HG02870 (cell line): Measurements from ENCODE around the gene LRRC73.
"Not testable (repeated sequence)": the region's sequence is repeated elsewhere in the genome, so short reads cannot be mapped to it uniquely, and the experiment has no call there.

Experiments
- ATAC-seq: cut with Tn5 transposase; IDR thresholded peaks from one replicate; pipeline ENCODE4 v1.9.1; 2021; ENCODE audit warnings: mild to moderate bottlenecking, moderate library complexity; ENCODE audit not compliant: unreplicated experiment

LRRC73 gene, protein sequence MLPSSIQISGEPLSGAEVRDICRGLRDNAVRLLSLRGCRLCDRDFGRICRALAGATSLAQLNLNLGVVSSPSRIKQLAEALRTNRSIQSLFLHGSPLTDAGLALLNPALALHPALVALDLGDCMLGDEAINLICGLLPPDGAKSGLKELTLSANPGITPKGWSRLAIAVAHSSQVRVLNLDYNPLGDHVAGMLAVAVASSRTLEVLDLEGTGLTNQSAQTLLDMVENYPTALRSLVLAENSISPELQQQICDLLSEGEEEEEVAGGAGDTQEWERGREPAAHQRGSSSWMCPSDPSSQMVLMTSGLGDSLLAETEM

DNA sequence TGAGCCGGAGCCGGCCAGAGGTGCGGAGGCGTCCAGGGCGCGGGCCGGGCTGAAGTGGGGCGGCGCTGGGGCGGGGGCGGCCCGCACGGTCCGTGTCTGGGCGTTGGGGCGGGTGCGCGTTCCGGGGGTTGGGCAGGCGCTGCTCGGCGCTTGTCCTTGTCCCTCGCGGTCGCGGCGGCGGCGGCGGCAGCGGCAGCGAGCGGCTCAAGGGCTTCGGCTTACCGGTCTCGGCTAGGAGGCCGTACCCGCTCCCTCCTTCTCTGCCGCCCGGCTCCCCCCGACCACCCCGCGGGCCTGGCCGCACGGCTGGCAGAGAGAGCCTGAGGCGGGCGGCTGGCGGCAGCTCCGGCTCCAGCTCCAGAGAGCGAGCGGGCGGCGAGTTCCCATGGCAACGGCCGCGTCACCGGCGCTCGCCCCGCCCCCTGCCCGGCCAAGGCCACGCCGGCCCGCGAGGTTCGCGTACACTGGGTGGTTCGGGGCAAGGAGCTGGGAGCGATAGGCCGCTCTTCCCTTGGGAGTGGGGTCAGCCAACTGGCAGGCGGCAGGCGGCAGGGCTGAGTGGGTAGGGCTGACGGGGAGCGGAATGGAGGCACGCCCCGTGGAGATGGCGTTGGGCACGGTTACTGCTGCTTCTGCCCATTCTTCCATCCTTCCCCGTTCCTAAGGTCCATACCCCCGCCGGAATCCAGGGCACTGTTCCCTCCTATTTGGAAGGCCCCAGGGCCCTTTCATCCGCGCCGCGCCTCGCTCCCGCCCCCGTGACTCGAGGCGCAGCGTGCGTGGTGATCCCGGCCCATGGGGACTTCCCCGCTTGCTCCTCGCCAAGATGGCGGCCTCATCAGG lies at the start of gene LRRC73:
TSS of gene LRRC73 (minus strand) at position 363 of the 843 bp plus-strand sequence. CDS start 561 bp downstream, outside the sequence.
- ATAC-seq = peak; percentile 49

DNA sequence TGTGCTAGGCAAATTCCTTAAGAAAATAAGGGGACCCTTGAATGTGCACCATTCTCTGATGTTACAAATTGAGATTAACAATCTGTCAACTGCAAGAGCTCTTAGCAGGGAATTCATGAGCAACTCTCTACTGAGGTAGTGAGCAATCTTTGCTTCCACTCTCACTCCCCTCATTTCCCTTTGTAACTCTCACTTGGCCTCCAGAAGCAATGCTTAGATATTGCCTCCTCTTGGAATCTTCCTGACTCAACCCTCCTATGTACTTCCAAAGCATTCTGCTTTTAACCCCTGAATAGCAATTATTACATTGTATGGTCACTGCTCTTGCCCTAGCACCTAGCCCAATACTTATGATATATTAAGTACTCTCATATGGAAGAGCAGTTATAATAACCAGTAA lies 49.2 kb upstream of the LRRC73 start:
- ATAC-seq = no peak

DNA sequence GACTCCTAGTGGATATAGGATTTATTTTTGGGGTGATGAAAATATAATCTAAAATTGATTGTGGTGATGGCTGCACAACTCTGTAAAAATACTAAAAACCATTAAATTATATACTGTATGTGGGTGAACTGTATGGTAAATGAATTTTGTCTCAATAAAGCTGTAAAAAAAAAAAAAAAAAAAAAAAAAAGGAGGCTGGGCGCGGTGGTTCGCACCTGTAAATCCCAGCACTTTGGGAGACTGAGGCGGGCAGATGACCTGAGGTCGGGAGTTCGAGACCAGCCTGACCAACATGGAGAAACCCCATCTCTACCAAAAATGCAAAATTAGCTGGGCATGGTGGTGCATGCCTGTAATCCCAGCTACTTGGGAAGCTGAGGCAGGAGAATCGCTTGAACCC lies 47.5 kb upstream of the LRRC73 start:
- not testable (repeated sequence) for ATAC-seq

DNA sequence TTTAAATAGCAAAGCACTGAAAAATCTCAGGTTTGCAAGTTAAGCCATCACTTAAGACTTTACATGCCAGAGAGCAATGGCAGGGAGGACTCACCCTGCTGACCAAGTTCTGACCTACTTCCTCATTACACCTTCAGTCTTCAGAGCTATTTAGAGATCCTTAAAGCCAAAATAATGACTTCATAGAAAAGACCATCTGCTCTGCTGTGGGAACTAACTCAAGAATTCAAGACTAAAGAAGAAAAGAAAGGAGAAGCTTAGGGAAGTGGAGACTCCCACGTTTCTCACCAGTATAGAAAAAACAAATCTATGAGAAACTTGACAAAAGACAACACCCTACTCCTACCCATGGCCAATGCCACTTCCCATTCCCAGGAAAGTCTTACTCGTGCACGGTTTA lies 37.1 kb upstream of the LRRC73 start:
- ATAC-seq = no peak

DNA sequence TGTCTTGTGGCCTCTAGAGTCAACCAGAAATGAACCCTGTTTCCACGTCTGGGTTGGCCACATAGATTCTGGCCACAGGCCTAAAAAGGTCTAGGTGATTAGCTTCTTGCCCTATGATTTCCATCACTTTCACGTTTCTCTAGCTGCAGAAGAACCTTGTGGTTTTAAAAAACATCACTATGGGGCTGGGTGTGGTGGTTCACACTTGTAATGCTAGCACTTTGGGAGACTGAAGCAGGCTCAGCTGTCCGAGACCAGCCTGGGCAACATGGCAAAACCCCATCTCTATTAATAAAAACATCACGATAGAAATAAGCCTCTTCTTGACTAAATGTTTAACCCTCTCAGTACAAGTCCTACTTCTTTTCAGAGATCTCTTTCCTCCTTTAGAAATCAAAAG lies 34.3 kb upstream of the LRRC73 start:
- no peak for ATAC-seq

DNA sequence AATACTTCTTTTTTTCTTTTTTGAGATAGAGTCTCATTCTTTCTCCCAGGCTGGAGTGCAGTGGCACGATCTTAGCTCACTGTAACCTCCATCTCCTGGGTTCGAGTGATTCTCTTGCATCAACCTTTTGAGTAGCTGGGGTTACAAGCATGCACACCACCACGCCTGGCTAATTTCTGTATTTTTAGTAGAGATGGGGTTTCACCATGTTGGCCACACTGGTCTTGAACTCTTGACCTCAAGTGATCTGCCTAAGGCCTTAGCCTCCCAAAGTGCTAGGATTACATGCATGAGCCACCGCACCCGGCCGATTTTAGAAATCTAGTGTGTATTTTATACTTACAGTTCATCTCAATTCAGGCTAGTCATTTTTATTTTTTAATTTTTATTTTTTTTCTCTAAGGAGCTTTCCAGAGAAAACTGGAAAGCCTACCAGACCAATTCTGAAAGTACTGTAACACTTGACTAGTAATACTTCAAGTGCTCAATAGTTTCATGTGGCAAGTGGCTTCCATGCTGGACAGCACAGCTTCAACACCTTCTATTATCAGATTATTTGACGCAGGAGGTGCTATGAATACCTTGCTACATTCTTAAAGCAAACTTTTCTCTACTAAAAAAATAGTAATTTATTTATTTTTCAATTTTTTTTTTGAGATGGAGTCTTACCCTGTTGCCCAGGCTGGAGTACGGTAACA lies 31.8 kb upstream of the LRRC73 start:
- ATAC-seq = peak; percentile 58

DNA sequence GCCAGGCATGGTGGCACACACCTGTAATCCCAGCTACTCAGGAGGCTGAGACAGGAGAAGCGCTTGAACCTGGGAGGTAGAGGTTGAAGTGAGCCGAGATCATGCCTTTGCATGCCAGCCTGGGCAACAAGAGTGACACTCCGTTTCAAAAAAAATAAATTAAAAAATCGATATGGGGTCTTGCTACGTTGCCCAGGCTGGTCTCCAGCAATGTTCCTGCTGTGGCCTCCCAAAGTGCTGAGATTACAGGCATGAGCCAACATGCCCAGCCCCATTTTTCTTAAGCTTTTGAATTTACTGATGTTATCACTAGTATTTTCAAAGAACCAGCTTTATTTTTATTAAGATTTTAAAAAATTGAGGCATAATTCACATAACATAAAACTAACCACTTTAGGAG lies 30.4 kb upstream of the LRRC73 start:
- no peak for ATAC-seq

DNA sequence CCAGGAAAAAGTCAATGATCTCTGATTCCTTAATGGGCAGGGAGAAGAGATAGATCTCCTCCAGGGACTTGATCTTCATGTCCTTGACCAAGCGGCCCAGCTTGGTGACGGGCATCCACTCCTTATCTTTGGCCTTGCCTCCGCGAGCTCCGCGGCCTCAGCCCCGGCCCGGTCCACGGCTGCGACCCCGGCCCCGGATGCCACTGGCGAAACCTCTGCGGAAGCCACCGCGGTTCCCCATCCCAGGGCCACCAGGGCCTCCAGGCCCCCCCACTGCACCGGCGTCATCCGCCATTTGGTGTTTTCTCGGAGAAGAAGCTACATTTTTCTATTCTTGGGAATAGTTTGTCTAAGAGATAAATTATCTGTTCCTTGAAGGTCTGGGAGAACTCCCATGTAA lies 29.3 kb upstream of the LRRC73 start:
- not testable (repeated sequence) for ATAC-seq

DNA sequence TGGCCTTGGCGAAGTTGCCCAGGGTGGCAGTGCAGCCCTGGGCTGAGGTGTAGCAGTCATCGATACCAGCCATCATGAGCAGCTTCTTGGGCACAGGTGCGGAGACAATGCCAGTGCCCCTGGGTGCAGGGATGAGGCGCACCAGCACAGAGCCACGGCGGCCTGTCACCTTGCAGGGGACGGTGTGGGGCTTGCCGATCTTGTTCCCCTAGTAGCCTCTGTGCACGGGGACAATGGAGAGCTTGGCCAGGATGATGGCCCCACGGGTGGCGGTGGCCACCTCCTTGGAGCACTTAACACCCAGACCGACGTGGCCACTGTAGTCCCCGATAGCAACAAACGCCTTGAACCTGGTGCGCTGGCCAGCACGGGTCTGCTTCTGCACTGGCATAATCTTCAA lies 28.8 kb upstream of the LRRC73 start:
- ATAC-seq = not testable (repeated sequence)

DNA sequence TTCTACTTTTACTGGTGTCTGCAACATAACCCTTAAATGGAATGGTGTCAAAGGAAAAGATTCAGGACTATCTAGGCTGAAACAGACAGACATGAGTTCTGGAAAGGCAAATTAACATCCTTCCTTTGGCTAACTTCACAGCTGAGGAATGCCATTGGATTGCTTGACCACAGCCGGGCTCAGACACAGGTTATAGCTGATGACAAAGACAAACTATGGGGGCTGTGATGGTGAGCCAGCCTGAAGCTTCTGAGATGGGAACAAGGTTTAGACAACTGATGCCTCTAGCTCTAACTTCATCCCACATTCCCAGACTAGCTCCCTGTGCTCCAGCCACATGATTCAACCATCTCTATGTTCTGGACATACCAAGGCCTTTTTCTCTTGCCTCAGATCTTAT lies 22.1 kb upstream of the LRRC73 start:
- no peak for ATAC-seq

DNA sequence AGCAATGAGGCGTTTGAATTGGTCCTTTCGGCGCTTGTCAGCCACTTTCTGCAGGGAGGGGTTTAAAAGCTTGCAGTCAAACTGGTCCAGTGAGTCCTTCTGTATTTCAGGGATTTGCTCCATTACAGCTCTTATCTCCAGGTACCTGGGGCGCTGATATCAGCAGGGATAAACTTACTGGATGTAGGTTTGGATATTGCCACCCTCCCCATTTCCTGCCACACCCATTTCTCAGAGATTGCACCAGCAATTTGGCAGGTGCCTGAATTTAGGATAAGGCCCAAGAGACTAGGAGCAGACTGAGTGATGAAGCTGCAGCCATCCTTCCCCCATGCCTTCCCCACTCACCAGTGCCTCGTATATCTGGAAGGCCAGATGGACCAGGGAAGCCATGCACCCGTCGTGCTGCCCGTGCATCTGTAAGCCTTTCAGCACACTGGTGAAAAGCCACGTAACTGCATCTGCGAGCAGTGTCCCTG lies 14.4 kb upstream of the LRRC73 start:
- ATAC-seq = no peak

DNA sequence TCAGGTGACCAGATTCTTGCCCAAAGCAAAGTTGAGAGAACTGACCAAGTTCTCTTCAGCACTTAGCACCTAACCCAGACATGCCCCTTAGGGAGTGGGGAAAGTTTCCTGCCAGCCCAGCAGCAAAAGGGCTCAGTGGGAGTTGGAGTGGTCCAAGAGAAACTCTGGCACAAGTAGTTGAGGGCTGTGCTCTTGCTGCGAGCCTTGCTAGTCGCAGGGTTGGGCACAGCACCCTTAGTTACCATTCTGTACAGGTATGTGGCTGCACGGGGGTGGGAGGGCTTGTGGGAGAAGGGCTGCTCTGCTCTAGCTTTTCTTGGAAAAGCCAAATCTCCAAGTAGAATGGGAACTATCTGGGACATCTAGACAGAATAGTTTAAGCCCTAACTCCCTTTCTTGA lies 13.1 kb upstream of the LRRC73 start:
- no peak for ATAC-seq

DNA sequence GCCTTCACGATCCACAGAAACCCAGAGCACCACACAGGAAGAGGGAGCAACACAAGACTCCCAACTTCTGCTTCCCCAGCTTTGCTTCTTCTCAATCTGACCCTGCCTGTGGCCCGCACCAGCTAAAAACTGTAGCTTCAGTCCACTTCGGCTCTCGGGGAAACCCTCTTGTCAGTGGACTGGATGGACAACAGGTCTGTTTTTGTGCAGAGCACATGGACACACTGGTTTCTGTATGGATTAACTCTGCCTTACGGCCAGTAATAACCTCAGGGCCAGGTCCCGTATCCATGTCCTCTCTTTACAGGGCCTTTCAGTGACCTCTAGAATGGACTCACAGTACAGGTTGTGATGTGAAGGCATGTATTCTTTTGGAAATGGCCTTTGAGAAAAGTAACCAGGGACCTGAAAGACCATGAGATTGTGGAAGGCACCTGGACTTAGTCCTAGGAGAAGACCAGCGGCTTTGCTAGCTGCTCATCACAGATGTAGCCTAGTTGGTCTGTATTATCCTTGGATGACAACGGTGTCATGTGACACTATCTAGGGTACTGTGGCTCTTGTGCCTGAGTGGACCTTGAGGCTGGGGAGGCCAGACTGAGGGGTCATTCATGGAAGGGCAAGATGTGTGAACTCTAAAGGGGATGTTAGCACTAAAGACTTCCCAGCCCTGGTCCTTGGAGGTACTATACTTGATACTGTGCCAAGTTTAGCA lies 12.6 kb upstream of the LRRC73 start:
- no peak for ATAC-seq

DNA sequence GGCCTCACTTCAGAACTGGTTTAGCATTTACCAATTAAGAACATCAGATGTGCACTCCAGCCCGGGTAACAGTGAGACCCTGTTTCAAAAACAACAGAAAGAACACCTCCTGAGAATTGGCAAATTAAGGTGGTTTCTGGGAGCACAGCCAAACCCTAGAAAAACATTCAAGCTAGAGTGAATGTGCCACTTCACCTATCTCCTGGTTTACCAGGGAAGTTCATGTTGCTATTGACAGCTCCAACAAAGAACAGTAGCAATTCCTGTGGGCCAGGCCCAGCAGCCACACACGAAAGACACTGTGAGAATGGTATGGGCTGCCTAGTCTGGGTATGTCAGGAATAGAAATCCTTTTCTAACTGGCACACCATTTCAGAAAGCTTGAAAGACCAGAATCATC lies 11.7 kb upstream of the LRRC73 start:
- no peak for ATAC-seq

DNA sequence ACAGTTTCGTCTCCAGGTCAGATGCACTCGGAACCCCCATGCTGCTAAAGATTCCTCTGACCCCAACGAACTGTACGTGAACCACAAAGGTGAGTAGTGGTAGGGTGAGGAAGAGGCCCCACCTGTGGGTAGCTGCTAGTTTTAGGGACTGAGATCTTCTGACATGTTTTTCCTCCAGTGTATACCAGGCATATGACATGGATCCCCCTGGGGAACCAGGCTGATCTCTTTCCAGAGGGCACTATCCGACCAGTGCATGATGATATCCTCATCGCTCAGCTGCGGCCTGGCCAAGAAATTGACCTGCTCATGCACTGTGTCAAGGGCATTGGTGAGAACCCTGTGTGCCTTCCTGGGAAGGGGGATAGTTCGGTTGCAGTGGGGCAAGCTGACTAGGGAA lies 10.0 kb upstream of the LRRC73 start:
- no peak for ATAC-seq

DNA sequence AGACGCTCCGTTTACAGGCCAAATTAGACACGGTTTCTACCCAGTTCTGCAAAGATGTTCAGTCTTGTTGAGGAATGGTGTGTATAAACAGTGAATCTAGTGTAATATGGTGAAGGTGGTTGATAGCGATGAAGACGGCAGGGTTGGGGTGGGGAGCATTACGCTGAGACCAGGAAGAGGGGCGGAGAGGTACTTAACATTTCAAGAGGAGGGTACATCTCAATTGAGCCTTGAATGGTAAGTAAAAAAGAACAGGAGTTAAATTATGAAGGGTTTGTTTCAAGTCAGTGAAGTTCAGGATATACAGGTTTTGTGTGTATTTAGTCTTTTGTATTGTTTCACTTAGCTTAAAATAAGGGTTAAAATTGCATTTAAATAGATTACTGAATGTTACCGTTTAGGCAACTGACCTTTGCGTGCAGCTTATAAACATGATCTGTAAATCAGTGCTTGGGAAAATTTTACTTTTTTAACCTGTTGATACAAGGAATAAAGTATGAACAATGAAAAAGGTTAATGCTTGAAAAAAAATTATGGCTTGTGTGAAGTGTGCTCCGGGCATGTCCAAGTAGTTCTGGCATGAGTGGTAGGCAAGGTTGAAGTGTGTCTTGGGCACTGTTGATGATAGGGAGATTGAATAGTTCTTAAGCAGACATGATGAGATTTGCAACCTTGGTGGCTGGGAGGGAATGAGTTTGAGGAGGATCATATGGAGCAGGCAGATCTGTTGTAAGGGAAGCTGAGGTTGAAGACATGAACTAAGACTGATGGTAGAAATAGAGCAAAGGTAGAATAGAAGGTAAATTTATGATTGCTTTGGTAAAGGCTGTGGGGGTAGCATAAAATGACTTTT lies 7.6 kb upstream of the LRRC73 start:
- no peak for ATAC-seq

DNA sequence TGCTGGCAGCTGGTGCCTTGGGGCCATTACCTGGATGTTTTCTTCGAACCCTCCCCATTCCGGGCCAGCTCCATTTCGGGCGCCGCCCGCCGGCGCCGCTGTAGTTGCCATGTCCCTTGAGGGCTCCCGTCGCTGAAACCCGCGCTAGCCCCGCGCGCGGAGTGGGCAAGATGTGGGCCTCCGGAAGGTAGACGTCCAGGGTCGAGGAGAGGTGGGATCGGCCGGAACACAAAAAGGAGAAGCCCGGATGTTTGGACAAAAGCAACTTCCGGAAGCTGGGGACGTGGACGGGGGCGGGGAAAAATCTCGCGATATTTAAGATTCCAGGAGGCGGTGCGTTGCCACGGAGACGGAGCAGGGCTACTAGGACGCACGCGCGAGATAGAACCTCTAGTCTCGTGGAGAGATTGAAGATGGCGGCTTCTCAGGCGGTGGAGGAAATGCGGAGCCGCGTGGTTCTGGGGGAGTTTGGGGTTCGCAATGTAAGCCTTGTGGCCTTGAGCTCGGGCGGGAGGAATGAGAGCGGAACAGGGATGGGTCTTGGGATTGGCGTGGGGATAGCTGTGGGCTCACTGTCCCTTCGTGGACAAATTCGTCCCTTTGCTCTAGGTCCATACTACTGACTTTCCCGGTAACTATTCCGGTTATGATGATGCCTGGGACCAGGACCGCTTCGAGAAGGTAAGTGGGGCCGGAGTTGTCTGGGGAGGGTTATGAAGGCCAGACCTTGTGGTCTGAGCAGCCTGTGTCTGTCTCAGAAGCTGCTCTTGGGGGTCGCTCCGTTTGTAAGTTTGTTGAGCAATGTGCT lies 6.8 kb upstream of the LRRC73 start, which contains the start of the genes POLR1C and YIPF3:
TSS of gene POLR1C (plus strand) at position 393 of the 808 bp plus-strand sequence. CDS start at position 414, 21 bp downstream.
TSS of gene YIPF3 (minus strand) at position 230 of the 808 bp plus-strand sequence. CDS start at position 111, 119 bp downstream.
- ATAC-seq = peak; percentile 93

DNA sequence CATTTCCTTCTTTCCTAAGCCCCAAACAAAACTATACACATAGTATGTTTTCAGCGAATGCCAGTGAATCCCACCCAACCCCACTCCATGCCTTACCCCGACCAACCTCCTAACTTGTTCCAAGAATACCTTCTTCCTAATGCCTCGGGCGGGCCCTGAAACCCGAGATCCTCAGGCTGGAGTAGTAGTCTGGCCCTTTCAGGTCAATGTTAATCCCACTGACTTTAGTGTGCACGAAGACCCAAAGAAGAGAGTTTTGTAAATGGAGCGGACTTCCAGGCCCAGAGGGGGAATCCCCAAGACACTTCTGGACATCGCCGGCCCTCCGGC lies 6.2 kb upstream of the LRRC73 start:
- no peak for ATAC-seq

DNA sequence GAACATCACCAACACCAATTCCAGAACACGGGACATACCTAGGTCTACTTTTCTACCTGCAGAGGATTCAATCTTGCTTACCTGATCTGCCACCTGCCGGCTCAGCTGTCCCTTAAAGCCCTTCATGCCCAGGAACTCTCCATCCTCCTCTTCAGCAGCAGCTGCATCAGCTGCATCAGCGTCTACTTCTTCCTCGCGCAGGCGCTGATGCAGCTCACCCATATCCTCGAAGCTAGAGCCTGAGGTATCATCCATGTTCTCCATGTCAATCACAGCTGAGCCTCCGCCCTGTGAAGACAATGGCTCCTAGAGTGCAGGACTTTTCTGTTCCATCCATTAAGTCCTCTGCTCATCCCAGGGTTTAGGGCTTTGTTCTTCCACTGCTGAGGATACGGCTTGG lies 5.7 kb upstream of the LRRC73 start:
- no peak for ATAC-seq
